ENCODE results near the gene GFER.

The GFER gene

GRCh38 chr16:1974157-1975070 is 9.6 kb upstream of the GFER start:
- no peak for DNase-seq (ENCODE audit: low read depth in 4 of 4, low spot score in 1 of 4)

GRCh38 chr16:1975432-1976215 is 8.4 kb upstream of the GFER start:
- no peak for DNase-seq (ENCODE audit: low read depth in 4 of 4, low spot score in 1 of 4)

GRCh38 chr16:1976216-1976520 is 7.8 kb upstream of the GFER start:
- no peak for DNase-seq (ENCODE audit: low read depth in 4 of 4, low spot score in 1 of 4)

GRCh38 chr16:1976951-1977874 is 6.8 kb upstream of the GFER start:
- no peak for DNase-seq (ENCODE audit: low read depth in 4 of 4, low spot score in 1 of 4)

GRCh38 chr16:1977875-1978268 is 6.1 kb upstream of the GFER start:
- no peak for DNase-seq (ENCODE audit: low read depth in 4 of 4, low spot score in 1 of 4)

- DNase-seq (ENCODE audit: low read depth in 4 of 4, low spot score in 1 of 4) = no peak
These were observed 5.4 kb upstream of the GFER start for GRCh38 chr16:1978476-1979120.

GRCh38 chr16:1979271-1980029 is 4.5 kb upstream of the GFER start:
- no peak for DNase-seq (ENCODE audit: low read depth in 4 of 4, low spot score in 1 of 4)

GRCh38 chr16:1980030-1980769 is 3.8 kb upstream of the GFER start:
- DNase-seq (ENCODE audit: low read depth in 4 of 4, low spot score in 1 of 4) = no peak

- no peak for DNase-seq (ENCODE audit: low read depth in 4 of 4, low spot score in 1 of 4)
These were observed 3.3 kb upstream of the GFER start for GRCh38 chr16:1980770-1981087.

- DNase-seq (ENCODE audit: low read depth in 4 of 4, low spot score in 1 of 4) = no peak
These were observed 2.6 kb upstream of the GFER start, which contains the start of gene NOXO1 for GRCh38 chr16:1981398-1981836. TSS of gene NOXO1 (minus strand) at chr16:1981469. CDS start at chr16:1981179, 290 bp downstream.

GRCh38 chr16:1982013-1982433 is 2.0 kb upstream of the GFER start:
- no peak for DNase-seq (ENCODE audit: low read depth in 4 of 4, low spot score in 1 of 4)

- no peak for DNase-seq (ENCODE audit: low read depth in 4 of 4, low spot score in 1 of 4)
These were observed 926 bp upstream of the GFER start for GRCh38 chr16:1982991-1983543.

- DNase-seq (ENCODE audit: low read depth in 4 of 4, low spot score in 1 of 4) = no peak
These were observed 593 bp downstream of the GFER start for GRCh38 chr16:1984347-1985225.

GRCh38 chr16:1985466-1986150 is 1.6 kb downstream of the GFER start:
- DNase-seq (ENCODE audit: low read depth in 4 of 4, low spot score in 1 of 4) = no peak

GRCh38 chr16:1987198-1987597 is 3.2 kb downstream of the GFER start:
- DNase-seq (ENCODE audit: low read depth in 4 of 4, low spot score in 1 of 4) = no peak

- DNase-seq (ENCODE audit: low read depth in 4 of 4, low spot score in 1 of 4) = no peak
These were observed 5.5 kb downstream of the GFER start, which contains the start of gene SYNGR3 for GRCh38 chr16:1989209-1990100. TSS of gene SYNGR3 (plus strand) at chr16:1989970. CDS start at chr16:1990103, 133 bp downstream.

GRCh38 chr16:1990101-1990350 is 6.0 kb downstream of the GFER start:
- no peak for DNase-seq (ENCODE audit: low read depth in 4 of 4, low spot score in 1 of 4)

Measured in stimulated activated CD4-positive, alpha-beta T cell treated with anti-CD3 and anti-CD28 coated beads, Interleukin-1b, Interleukin-23, amount 100 ng/mL, for 24 hours (primary cell).